Panc1 (cell line): Measurements from ENCODE around the gene SNX13. TPM values are rescaled to one million over a fixed set of nuclear protein-coding genes. Genes with fewer than 3 reads are reported as not detected.

ENCODE experiments used
- ATAC-seq: fragments of 200-7000 bp; cut with Tn5 transposase; 2 replicates; pipeline ENCODE4 v1.9.1; 2020; ENCODE audit warnings: mild to moderate bottlenecking, moderate library complexity
- BruUV-seq: library from RNA; stranded (reverse); fragments of 400-500 nt; replicated peaks from 2 replicates; lab custom pipeline; 2021; lab: Mats Ljungman, UMichigan
- CTCF ChIA-PET: fragments of 300-600 bp; sonication (Branson Sonifier 250); formaldehyde crosslinking; loops from one replicate; lab custom pipeline; 2022; ENCODE audit warnings: antibody characterized with exemption; lab: Charles Lee
- POLR2A ChIA-PET: fragments of 300-600 bp; sonication (Branson Sonifier 250); formaldehyde crosslinking; loops from one replicate; lab custom pipeline; 2022; ENCODE audit warnings: antibody characterized with exemption; lab: Charles Lee
- DNase-seq: peaks from one replicate; pipeline ENCODE4 v3.0.0-alpha.2; 2010; ENCODE audit warnings: low read depth, low spot score
- H3K27ac ChIP-seq: 2 replicates; pipeline ENCODE4 v1.5.1; 2011; ENCODE audit warnings: mild to moderate bottlenecking, low read length, inconsistent platforms
- H3K27me3 ChIP-seq: fragments of 200-500 bp; sonication (Bioruptor generic); 2 replicates; pipeline ENCODE4 v1.6.0; 2014; ENCODE audit warnings: low read length, inconsistent platforms; ENCODE audit not compliant: control insufficient read depth, insufficient read depth
- H3K36me3 ChIP-seq: fragments of 200-500 bp; sonication (Bioruptor generic); 2 replicates; pipeline ENCODE4 v1.5.1; 2014; ENCODE audit warnings: inconsistent platforms, mild to moderate bottlenecking, low read length, moderate library complexity; ENCODE audit not compliant: control insufficient read depth, insufficient read depth
- H3K4me1 ChIP-seq: 2 replicates; pipeline ENCODE4 v1.5.1; 2011; ENCODE audit warnings: inconsistent platforms, mild to moderate bottlenecking, low read length, moderate library complexity; ENCODE audit not compliant: control insufficient read depth, insufficient read depth
- H3K4me3 ChIP-seq, 2 experiments: 2 replicates each; pipeline ENCODE4 v1.5.1; 2011 to 2012; ENCODE audit warnings: low read depth in 2 of 2, low read length in 2 of 2, mild to moderate bottlenecking in 2 of 2, inconsistent platforms in 1 of 2, moderate library complexity in 1 of 2
- H3K9me3 ChIP-seq: fragments of 200-500 bp; sonication (Bioruptor generic); 2 replicates; pipeline ENCODE4 v1.5.1; 2014; ENCODE audit warnings: low read depth, mild to moderate bottlenecking, inconsistent platforms, low read length, moderate library complexity; ENCODE audit not compliant: control insufficient read depth, insufficient read depth
- CTCF ChIP-seq: fragments of 450-650 bp; IDR thresholded peaks from 2 replicates; pipeline ENCODE4 v1.5.1; 2017; ENCODE audit warnings: mild to moderate bottlenecking
- POLR2AphosphoS5 ChIP-seq: IDR thresholded peaks from 2 replicates; pipeline ENCODE4 v1.6.1; 2012; ENCODE audit warnings: mild to moderate bottlenecking, low read depth, low read length, moderate library complexity
- REST ChIP-seq, 2 experiments: IDR thresholded peaks; 2 replicates each; pipeline ENCODE4 v1.6.1; 2011 to 2012; ENCODE audit warnings: low read depth in 2 of 2, control low read depth in 1 of 2, low read length in 1 of 2, mild to moderate bottlenecking in 1 of 2, moderate library complexity in 1 of 2; ENCODE audit not compliant: insufficient read depth in 1 of 2
- SIN3A ChIP-seq: IDR thresholded peaks from 2 replicates; pipeline ENCODE4 v1.6.1; 2012; ENCODE audit warnings: low read depth, mild to moderate bottlenecking, low read length, moderate library complexity, borderline replicate concordance; ENCODE audit not compliant: insufficient read depth
- TCF7L2 ChIP-seq: IDR thresholded peaks from 2 replicates; pipeline ENCODE4 v1.6.1; 2011; ENCODE audit warnings: mild to moderate bottlenecking, low read depth, low read length, inconsistent platforms
- in situ Hi-C: cut with HindIII; loops from 2 replicates; pipeline ENCODE4 v1.10.0; 2016; ENCODE audit warnings: low sequenced_read_pairs, low pct_unique_long_range_greater_than_20kb
- intact Hi-C: fragments of 100-400 bp; cut with micrococcal nuclease; formaldehyde crosslinking; loops from one replicate; pipeline ENCODE4 v1.10.0; 2022; ENCODE audit not compliant: unreplicated experiment
- total RNA-seq: library from RNA; stranded (reverse); gene quantifications from one replicate; pipeline ENCODE4 v1.2.1, GENCODE V29; 2021; ENCODE audit not compliant: unreplicated experiment

SNX13 gene
- total RNA-seq, 1 experiment from 2014 or later: 53.3 TPM

GRCh38 chr7:17952387-17952786 is 12.1 kb upstream of the SNX13 start:
- ATAC-seq: no peak
- DNase-seq: no peak
- BruUV-seq: no TSS peak
- Histone ChIP-seq H3K9me3 (no peaks in the 10 kb centered on the region), H3K27ac (no peak overlapping the region), H3K36me3 (no peaks in the 10 kb centered on the region), H3K27me3 (peaks cover 18% of the 10 kb centered on the region), H3K4me1 (no peaks in the 10 kb centered on the region), H3K4me3 (no peak overlapping the region)
- CTCF ChIA-PET: no interaction called here
- in situ Hi-C loops: no loop called here
- POLR2A ChIA-PET: no interaction called here
- TF ChIP-seq SIN3A (no peak), POLR2AphosphoS5 (no peak), TCF7L2 (no peak), CTCF (no peak), REST (IDR thresholded peaks at IDR 0.05; ENCODE audit: insufficient read depth in 1 of 2, low read depth in 2 of 2, low read length in 1 of 2) (no peak)
- intact Hi-C loops: no loop called here

- POLR2A ChIA-PET: no interaction called here
- in situ Hi-C loops (no loop called here), intact Hi-C loops (no loop called here)
- Histone ChIP-seq H3K27ac (no peak overlapping the region), H3K4me3 (no peak overlapping the region), H3K4me1 (no peaks in the 10 kb centered on the region), H3K36me3 (no peaks in the 10 kb centered on the region), H3K9me3 (no peaks in the 10 kb centered on the region), H3K27me3 (peaks cover 15% of the 10 kb centered on the region; the same call in 1 of the 2 replicates)
- no peak for DNase-seq
- TF ChIP-seq POLR2AphosphoS5: no peak
- TF ChIP-seq CTCF: no peak
- TF ChIP-seq REST (IDR thresholded peaks at IDR 0.05; ENCODE audit: insufficient read depth in 1 of 2, low read depth in 2 of 2, low read length in 1 of 2): no peak
- no peak for TF ChIP-seq SIN3A
- TF ChIP-seq TCF7L2: no peak
- CTCF ChIA-PET: no interaction called here
- BruUV-seq: no TSS peak
- ATAC-seq: no peak
Observed at GRCh38 chr7:17951742-17952254, 11.5 kb upstream of the SNX13 start.
